GM18505 (cell line): Measurements from ENCODE around the gene TNPO3.

Experiments used
- ATAC-seq: cut with Tn5 transposase; IDR thresholded peaks from one replicate; pipeline ENCODE4 v1.9.1; 2021; ENCODE audit not compliant: unreplicated experiment
- POLR2A ChIP-seq: IDR thresholded peaks from 4 replicates; pipeline ENCODE4 v1.6.1; 2011; ENCODE audit warnings: borderline replicate concordance; ENCODE audit not compliant: insufficient read depth, insufficient read length; ENCODE audit errors: extremely low read depth

TNPO3 gene

GRCh38 chr7:128911423-128912031 is 143.4 kb downstream of the TNPO3 start:
- no peak for ATAC-seq
- no peak for TF ChIP-seq POLR2A

- no peak for ATAC-seq
- TF ChIP-seq POLR2A = no peak
Measured at GRCh38 chr7:128910569-128910945, 144.4 kb downstream of the TNPO3 start, which contains the start of gene KCP. KCP (minus strand) TSS chr7:128910709; CDS start chr7:128910676, 33 bp downstream.

- no peak for ATAC-seq
- TF ChIP-seq POLR2A = no peak
Measured at GRCh38 chr7:128909625-128910568, 145.0 kb downstream of the TNPO3 start.

GRCh38 chr7:128908750-128909624 is 145.9 kb downstream of the TNPO3 start:
- no peak for TF ChIP-seq POLR2A

GRCh38 chr7:128906766-128907559 is 147.9 kb downstream of the TNPO3 start:
- no peak for ATAC-seq
- no peak for TF ChIP-seq POLR2A

More at GRCh38 chr7:128908750-128909624, 145.9 kb downstream of the TNPO3 start:
- no peak for ATAC-seq

GRCh38 chr7:128906001-128906765 is 148.7 kb downstream of the TNPO3 start:
- no peak for TF ChIP-seq POLR2A
- ATAC-seq = no peak

GRCh38 chr7:128904381-128905197 is 150.3 kb downstream of the TNPO3 start:
- ATAC-seq = no peak
- TF ChIP-seq POLR2A = no peak
